ENCODE results near the gene GSTT4. TPM values are rescaled to one million over a fixed set of nuclear protein-coding genes. Genes with fewer than 3 reads are reported as not detected.

Gene GSTT4
- total RNA-seq, 1 donor from 2014 or later: not detected

DNA sequence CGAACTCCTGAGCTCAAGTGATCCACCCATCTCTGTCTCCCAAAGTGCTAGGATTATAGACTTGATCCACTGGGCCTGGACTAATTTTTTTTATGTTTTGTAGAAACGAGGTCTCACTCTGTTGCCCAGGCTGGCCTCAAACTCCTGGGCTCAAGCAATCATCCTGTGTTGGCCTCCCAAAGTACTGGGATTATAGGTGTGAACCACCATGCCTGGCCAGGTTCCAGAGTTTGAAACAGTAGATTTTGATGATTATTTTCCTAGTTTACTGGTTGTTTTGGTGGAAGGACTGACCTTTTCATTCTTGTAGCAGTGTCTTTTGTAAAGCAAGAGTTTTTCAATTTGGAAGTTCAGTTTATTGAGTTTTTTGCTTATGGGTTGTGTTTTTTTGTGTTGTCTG lies 20.8 kb upstream of the GSTT4 start:
- Mint-ChIP-seq H3K4me3 (ENCODE audit: unreplicated experiment) (no peak overlapping the region), H3K4me1 (ENCODE audit: unreplicated experiment) (no peaks in the 10 kb centered on the region), H3K27ac (ENCODE audit: unreplicated experiment) (no peak overlapping the region), H3K36me3 (ENCODE audit: unreplicated experiment) (peaks cover 12% of the 10 kb centered on the region), H3K9me3 (ENCODE audit: unreplicated experiment) (peaks cover 10% of the 10 kb centered on the region), H3K27me3 (ENCODE audit: unreplicated experiment) (no peaks in the 10 kb centered on the region)
- DNase-seq (ENCODE audit: extremely low spot score, unreplicated experiment): peak; percentile 7
- TF ChIP-seq CTCF (IDR thresholded peaks at IDR 0.05): no peak

DNA sequence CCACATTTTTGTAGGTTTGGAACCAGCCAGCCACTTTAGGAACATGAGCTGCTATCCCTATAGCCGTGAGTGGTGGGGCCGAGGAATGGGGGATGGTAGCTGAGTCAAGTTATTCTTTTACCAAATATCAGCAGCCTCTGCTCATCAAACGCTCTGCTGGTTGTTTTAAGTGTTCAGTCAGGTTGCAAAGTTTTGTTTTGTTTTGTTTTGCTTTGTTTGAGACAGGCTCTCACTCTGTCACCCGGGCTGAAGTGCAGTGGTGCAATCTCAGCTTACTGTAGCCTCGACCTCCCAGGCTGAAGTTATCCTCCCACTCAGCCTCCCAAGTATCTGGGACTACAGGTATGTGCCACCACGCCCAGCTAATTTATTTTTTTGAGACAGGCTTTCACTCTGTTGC lies 20.2 kb upstream of the GSTT4 start:
- no peaks in the 10 kb centered on the region for H3K27me3 Mint-ChIP-seq (ENCODE audit: unreplicated experiment)
- H3K4me3 Mint-ChIP-seq (ENCODE audit: unreplicated experiment): no peak overlapping the region
- H3K4me1 Mint-ChIP-seq (ENCODE audit: unreplicated experiment): no peaks in the 10 kb centered on the region
- DNase-seq (ENCODE audit: extremely low spot score, unreplicated experiment): peak; percentile 54
- peaks cover 12% of the 10 kb centered on the region for H3K36me3 Mint-ChIP-seq (ENCODE audit: unreplicated experiment)
- H3K27ac Mint-ChIP-seq (ENCODE audit: unreplicated experiment): no peak overlapping the region
- TF ChIP-seq CTCF (IDR thresholded peaks at IDR 0.05): no peak
- H3K9me3 Mint-ChIP-seq (ENCODE audit: unreplicated experiment): peaks cover 10% of the 10 kb centered on the region

- Mint-ChIP-seq H3K9me3 (ENCODE audit: unreplicated experiment) (peaks cover 10% of the 10 kb centered on the region), H3K4me3 (ENCODE audit: unreplicated experiment) (no peak overlapping the region), H3K27me3 (ENCODE audit: unreplicated experiment) (no peaks in the 10 kb centered on the region), H3K4me1 (ENCODE audit: unreplicated experiment) (no peaks in the 10 kb centered on the region), H3K27ac (ENCODE audit: unreplicated experiment) (no peak overlapping the region), H3K36me3 (ENCODE audit: unreplicated experiment) (peaks cover 12% of the 10 kb centered on the region)
- TF ChIP-seq CTCF (IDR thresholded peaks at IDR 0.05): no peak
- no peak for DNase-seq (ENCODE audit: extremely low spot score, unreplicated experiment)
Measured at GRCh38 chr22:24024354-24024753, 19.1 kb upstream of the GSTT4 start.

DNA sequence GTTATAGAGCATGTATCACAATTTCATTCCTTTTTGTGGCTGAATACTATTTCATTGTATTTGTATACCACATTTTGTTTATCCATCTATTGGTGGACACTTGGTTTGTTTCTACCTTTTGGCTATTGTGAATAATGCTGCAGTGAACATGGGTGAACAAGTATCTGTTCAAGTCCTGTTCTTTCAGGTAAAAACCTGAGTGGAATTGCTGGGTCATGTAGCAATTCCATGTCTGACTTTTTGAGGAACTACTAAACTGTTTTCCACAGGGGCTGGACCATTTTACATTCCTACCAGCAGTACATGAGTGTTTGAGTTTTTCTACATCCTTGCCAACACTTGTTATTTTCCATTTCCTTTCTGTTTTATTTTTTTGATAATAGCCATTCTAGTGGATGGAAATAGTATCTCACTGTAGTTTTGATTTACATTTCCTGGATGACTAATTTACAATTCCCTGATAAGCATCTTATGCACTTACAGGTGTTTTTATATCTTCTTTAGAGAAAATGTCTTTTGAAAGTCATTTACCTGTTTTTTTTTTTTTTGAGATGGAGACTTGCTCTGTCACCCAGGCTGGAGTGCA lies 18.0 kb upstream of the GSTT4 start:
- peaks cover 10% of the 10 kb centered on the region for H3K9me3 Mint-ChIP-seq (ENCODE audit: unreplicated experiment)
- no peaks in the 10 kb centered on the region for H3K27me3 Mint-ChIP-seq (ENCODE audit: unreplicated experiment)
- no peaks in the 10 kb centered on the region for H3K4me1 Mint-ChIP-seq (ENCODE audit: unreplicated experiment)
- H3K36me3 Mint-ChIP-seq (ENCODE audit: unreplicated experiment): peaks cover 12% of the 10 kb centered on the region
- H3K27ac Mint-ChIP-seq (ENCODE audit: unreplicated experiment): no peak overlapping the region
- no peak overlapping the region for H3K4me3 Mint-ChIP-seq (ENCODE audit: unreplicated experiment)
- DNase-seq (ENCODE audit: extremely low spot score, unreplicated experiment): no peak
- no peak for TF ChIP-seq CTCF (IDR thresholded peaks at IDR 0.05)

DNA sequence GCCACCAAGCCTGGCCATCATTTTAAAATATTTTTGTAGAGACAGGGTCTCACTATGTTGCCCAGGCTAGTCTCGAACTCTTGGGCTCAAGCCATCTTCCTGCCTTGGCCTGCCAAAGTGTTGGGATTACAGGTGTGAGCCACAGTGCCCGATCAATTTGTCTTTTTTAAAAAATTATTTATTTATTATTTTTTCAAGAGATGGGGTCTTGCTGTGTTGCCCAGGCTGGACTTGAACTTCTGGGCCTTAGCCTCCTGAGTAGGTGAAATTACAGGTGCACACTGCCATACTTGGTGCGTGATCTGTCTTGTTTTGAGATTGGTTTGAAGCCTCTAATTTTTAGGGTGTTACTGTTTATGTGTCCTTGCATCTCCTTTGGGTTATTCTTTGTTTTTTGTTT lies 16.1 kb upstream of the GSTT4 start:
- Mint-ChIP-seq H3K9me3 (ENCODE audit: unreplicated experiment) (peaks cover 10% of the 10 kb centered on the region), H3K36me3 (ENCODE audit: unreplicated experiment) (peaks cover 15% of the 10 kb centered on the region), H3K27me3 (ENCODE audit: unreplicated experiment) (no peaks in the 10 kb centered on the region), H3K4me1 (ENCODE audit: unreplicated experiment) (no peaks in the 10 kb centered on the region), H3K27ac (ENCODE audit: unreplicated experiment) (no peak overlapping the region), H3K4me3 (ENCODE audit: unreplicated experiment) (no peak overlapping the region)
- TF ChIP-seq CTCF (IDR thresholded peaks at IDR 0.05): no peak
- DNase-seq (ENCODE audit: extremely low spot score, unreplicated experiment): peak; percentile 36

Data from osteocyte (in vitro differentiated cells).